Stimulated activated CD4-positive, alpha-beta T cell treated with anti-CD3 and anti-CD28 coated beads, Interleukin-15, amount 100 ng/mL, for 1 hour (primary cell): ENCODE results near the gene B3GNT2.

Experiments used
- DNase-seq, 2 donors: peaks; one replicate each; pipeline ENCODE4 v3.0.0-alpha.2; 2020; ENCODE audit warnings: low read depth in 1 of 2, low spot score in 1 of 2

B3GNT2 gene

DNA sequence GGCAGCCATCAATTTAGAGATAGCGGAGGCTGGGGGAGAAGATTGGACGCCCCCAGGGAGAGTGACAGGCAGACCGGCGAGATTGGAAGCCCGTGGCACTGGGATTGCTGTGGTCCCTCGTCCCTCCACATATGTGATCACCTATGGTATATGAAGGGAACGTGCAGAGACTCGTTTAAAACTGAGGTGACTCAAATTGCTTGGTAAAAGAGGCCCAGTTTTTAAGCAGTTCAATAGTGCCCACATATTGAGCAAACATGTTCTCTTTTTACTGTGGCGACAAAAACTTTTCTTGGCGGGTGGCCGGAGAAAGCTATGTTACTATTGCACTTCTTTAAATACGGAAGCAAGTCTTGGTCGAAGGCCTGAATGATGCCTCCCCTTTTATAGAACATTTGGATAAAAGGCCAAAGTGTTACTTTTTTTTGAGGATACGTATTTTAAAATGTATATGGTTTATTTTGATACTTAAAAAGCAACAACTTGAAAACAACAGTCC, 9.1 kb downstream of the B3GNT2 start:
- DNase-seq, result no peak

DNA sequence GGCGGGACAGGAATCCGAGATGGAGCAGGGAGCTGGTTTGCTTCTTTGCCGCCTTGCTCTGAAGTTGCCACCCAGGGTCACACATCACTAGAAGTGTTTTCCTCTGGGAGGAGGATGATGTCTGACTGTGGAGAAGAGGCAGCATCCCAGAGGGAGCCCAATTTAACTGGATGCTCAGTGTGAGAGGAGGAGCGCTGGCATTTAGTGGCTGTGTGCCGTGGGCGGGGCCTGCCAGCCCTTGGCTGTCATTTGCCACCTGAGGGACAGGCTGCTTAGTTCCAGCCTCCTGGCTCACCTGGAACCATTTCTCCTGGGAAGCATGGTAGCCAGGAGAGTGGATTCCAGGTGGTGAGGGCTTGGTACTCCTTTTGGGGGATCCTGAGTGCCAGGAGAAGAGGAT, 9.6 kb downstream of the B3GNT2 start:
- DNase-seq, result no peak

DNA sequence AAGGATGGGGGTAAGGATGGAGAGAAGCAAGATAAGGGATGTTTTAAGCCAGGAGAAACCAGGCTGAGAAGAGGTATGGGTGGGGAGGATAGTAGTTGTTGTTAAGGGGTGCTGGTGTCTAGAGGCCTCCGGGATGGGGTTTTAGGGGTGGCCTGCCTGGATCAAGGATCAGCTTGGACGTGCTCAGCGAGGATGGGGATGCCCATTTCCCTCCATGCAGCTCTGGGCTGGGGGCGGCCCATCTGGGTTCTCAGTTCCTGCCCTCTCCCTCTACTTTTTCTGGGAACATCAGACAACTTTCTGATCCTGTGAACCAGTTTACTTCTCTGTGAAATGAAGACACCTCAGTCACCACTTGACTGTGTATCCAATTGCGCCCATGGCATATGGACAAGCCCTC, 10.1 kb downstream of the B3GNT2 start:
- DNase-seq, result no peak

- DNase-seq, result no peak
Measured at GRCh38 chr2:62207491-62207890, 11.6 kb downstream of the B3GNT2 start.

- DNase-seq, result no peak
Measured at GRCh38 chr2:62208074-62208757, 12.3 kb downstream of the B3GNT2 start.

DNA sequence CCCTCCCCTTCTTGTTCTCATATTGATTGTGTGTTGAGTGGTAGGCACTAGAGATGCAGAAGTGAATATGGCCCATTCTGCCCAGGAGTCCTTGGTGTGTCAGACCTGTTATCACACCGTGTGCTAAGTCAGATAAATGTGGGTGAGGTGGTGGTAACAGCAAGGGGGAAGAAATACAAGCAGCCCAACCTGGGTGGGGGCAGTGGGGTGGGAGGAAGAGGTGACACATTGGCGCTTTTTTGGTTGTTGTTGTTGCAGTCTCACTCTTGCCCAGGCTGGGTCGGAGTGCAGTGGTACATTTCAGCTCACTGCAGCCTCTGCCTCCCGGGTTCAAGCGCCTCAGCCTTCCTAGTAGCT, 12.8 kb downstream of the B3GNT2 start:
- DNase-seq, result no peak

DNA sequence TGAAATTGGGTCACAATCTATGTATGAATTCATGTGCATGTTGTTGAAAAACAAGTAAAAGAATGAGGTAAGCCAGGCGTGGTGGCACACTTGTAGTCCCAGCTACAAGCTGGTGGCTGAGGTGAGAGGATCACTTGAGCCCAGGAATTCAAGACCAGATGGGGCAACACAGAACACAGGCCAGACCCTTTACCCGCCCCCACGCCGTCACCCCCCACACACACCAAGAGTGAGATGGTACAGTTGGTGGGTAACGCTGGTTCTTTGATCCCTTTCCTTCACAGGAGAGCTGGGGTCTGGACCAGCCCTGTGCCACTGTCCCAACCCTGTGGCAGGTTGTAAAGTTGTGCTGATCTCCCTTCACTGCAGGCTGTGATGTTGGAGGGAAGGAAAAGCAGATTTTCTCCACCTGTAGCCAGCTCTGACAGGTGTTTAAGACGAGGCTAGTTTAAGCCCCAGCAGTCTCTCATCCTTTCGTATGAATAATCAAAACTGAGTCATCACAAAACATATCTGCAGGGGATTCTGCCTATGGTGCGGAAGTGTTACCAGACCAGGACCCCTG, 13.6 kb downstream of the B3GNT2 start:
- no peak for DNase-seq

GRCh38 chr2:62215306-62216064, 19.6 kb downstream of the B3GNT2 start:
- no peak for DNase-seq

DNA sequence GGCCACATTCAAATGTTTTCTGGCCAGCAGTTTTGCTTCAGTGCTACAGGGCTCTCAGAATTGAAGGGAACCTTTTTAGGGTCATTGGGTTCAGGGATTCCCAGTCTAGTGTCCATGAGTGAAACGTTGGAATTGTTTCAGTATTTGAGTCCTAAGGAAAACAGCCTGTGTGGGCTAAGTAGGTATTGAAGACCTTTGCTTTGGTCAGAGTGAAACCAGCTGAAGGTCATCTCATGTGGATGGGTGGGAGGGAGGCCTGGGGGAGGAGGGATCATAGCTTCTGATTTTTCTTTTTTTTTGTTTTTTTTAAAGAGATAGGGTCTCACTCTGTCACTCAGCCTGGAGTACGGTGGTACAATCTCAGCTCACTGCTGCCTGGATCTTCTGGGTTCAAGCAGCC, 20.2 kb downstream of the B3GNT2 start:
- DNase-seq, result no peak

DNA sequence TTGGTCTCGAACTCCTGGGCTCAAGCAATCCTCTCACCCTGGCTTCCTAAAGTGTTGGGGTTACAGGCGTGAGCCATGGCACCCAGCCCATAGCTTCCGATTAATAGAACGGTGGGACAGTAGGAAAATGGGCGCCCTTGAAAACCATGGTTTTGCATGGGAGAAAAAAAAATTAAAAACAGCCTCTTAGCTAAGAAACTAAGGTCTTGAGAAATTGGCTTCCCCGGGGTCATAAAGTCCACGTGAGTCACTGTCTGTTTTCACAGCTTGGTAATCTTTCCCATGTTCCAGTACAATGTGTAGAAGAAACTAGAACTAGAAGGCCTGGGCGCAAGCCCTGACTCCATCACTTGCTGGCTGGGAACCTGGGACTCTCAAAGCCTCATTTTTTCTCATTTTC, 20.7 kb downstream of the B3GNT2 start:
- no peak for DNase-seq

DNA sequence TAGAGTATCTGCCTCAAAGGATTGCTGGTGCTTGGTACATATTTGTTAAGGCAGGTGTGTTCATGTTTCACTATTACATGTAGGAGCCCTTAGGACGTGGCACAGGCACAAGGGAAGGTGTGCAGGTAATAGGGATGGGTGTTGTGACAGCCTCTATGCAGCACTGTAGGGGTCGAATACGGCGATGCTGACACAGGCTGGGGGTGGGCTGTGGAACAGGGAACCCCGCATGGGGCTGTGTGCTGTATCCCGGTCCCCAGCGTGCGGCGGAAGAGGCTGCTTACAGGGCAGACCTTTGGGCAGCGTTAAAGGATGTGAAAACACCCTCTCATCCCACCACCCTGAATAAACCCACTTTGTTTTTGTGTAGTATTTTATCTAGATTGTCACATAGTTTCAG, 21.5 kb downstream of the B3GNT2 start:
- no peak for DNase-seq

DNA sequence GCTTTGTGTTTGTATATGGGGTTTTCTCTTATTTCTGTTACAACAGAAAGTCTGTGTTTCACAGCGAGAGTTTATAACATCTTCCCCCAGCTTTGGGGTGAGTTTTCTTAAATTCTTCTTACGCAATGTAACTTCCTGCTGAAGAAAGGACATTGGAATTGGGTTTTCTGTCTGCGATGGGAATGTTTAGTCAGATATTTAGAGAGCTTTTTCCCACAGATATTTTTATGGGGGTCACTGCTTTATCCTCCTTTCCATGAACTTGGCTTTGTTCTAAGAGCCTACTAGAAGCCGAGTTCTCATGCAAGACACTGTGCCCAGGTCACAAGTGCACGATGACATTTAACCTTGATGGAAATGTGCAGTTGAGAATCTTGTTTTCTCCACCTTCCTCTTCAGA, 22.1 kb downstream of the B3GNT2 start:
- DNase-seq, result no peak

DNA sequence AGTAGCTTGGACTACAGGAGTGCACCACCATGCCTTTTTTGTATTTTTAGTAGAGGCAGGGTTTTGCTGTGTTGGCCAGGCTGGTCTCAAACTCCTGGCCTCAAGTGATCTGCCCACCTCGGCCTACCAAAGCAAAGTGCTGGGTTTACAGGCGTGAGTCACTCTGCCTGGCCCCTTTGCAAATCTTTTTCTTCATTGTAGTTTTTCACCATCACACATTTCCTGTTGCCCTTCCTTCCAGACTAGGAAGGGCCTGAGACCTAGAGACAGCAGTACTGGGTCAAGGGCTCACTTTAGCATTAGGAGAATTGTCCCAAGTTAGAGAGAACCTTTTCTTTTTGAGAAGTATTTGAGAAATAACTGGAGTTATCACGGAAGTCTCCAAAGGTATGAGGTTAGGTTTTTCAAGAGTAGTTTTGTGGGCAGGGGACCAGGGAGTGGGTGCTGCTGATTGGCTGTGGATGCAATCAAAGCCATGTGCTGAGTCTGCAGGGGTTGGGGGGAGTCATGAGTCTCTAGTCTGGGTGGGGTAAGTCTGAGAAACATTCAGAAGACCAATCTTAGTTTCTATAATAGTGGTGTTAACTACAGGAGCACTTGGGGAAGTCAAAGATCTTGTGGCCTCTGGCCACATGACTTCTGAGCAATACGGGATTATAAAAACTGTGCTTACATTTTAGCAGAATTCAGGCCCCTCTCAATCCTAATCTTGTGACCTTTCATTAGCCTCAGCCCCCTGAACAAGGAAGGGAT, 23.7 kb downstream of the B3GNT2 start:
- no peak for DNase-seq

- DNase-seq, result no peak
Measured at GRCh38 chr2:62221141-62221540, 25.2 kb downstream of the B3GNT2 start.

DNA sequence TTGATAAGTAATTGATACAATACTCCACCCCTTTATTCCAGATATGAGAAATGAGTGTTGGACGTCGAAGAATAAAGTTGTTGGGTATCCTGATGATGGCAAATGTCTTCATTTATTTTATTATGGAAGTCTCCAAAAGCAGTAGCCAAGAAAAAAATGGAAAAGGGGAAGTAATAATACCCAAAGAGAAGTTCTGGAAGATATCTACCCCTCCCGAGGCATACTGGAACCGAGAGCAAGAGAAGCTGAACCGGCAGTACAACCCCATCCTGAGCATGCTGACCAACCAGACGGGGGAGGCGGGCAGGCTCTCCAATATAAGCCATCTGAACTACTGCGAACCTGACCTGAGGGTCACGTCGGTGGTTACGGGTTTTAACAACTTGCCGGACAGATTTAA, 26.3 kb downstream of the B3GNT2 start:
- no peak for DNase-seq

DNA sequence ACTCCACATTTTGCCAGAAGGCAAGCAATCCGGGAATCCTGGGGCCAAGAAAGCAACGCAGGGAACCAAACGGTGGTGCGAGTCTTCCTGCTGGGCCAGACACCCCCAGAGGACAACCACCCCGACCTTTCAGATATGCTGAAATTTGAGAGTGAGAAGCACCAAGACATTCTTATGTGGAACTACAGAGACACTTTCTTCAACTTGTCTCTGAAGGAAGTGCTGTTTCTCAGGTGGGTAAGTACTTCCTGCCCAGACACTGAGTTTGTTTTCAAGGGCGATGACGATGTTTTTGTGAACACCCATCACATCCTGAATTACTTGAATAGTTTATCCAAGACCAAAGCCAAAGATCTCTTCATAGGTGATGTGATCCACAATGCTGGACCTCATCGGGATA, 26.8 kb downstream of the B3GNT2 start:
- DNase-seq, result no peak

- no peak for DNase-seq
Measured at GRCh38 chr2:62224976-62225375, 29.1 kb downstream of the B3GNT2 start.

DNA sequence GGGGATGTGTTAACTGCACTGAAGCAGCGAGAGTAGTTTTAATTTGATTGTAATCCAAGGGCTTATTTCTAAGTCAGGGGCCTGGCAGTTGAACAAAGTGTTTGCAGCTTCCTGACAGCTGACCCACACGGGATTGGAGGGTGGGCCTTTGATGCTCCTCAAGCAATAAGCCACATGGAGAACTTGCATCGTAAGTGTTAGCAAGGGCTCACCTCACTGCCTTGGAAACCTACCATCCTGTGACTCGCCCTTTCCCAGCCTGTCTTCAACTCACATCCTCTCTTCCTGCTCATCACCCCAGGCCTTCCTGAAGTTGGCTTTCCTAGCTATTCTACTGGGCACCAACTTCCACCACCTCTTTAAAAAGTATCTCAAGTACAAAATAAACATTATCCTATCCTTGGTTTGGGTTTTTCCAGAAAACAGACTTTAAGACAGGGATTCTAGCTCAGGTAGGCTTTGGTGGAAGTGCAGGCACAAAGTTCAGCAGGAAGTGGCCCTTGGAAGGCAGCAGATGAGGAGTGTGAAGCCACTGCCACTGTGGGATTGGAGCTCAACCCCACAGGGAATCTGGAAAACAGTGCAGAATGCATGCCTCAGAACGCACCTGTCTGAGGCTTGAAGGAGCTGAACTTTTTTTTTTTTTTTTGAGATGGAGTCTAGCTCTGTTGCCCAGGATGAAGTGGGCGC, 31.6 kb downstream of the B3GNT2 start:
- DNase-seq, result no peak

GRCh38 chr2:62229082-62229605, 33.2 kb downstream of the B3GNT2 start:
- no peak for DNase-seq

DNA sequence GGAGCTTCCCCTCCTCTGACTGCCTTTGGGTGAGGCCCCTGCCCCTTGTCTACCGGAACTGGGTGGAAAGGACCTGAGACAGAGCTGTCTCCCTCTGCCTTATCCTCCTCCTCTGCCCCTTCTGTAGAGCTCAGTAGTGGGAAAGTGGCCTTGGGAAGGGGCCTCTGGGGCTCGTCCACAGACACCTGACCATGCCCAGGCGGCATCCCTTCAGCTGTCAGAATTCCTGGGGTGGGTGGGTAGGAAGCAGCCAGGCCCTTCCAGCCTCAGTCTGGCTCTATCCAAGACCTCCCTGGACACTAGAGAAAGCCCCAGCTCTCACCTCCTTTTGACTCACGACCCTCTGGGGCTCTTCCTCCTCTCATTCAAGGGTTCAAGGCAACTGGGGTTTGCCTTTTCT, 35.6 kb downstream of the B3GNT2 start:
- no peak for DNase-seq
